ENCODE results near the gene GALNT17. TPM values are rescaled to one million over a fixed set of nuclear protein-coding genes. Genes with fewer than 3 reads are reported as not detected.

The GALNT17 gene
- total RNA-seq, 2 experiments from 2014 or later = not detected

DNA sequence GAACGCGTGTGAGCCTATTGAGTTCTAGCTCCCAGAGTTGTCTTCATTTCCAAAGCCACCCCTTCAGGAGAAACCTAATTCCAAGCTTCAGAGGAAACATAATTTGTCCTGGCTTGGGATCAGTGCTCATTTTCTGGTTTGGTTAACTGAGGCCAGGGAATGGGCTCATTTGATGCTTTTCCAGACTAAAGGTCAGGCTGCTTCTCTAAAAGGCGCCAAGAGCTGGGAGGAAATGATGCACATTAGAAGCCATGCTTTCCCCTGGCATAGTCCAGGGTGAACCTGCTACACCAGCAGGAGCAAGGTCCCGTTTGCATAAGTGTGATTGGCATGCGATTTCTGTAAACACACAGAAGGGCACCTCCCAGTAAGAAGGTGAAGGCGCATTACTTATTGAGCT, 435.0 kb downstream of the GALNT17 start:
- H3K9me3 Mint-ChIP-seq = peaks cover 4% of the 10 kb centered on the region
- CTCF ChIA-PET = interaction anchor here (0.8 kb wide), 1 partner anchor 18 kb away, joined by 3 read pairs; no protein-coding TSS in a partner anchor
- H3K27ac Mint-ChIP-seq = no peak overlapping the region
- Histone ChIP-seq H3K9me3 (ENCODE audit: control insufficient read depth in 1 of 2, insufficient read depth in 1 of 2, low read length in 2 of 2) (peaks cover 0 to 9% of the 10 kb centered on the region in 2 experiments), H3K36me3 (ENCODE audit: insufficient read depth, low read length) (no peaks in the 10 kb centered on the region), H3K4me3 (ENCODE audit: low read length) (no peak overlapping the region), H3K4me1 (ENCODE audit: insufficient read depth, low read length) (no peaks in the 10 kb centered on the region), H3K27ac (ENCODE audit: low read depth in 1 of 2, low read length in 2 of 2) (no peak overlapping the region), H3K27me3 (ENCODE audit: control insufficient read depth in 1 of 2, insufficient read depth in 2 of 2, low read length in 2 of 2) (no peaks in the 10 kb centered on the region)
- H3K27me3 Mint-ChIP-seq = no peaks in the 10 kb centered on the region
- no peak for TF ChIP-seq CTCF (IDR thresholded peaks at IDR 0.05)
- ATAC-seq (ENCODE audit: poor library complexity) = no peak
- no peak overlapping the region for H3K4me3 Mint-ChIP-seq
- POLR2A ChIA-PET = no interaction called here
- intact Hi-C loops (cut with DNase I, micrococcal nuclease) = no loop called here
- no peaks in the 10 kb centered on the region for H3K36me3 Mint-ChIP-seq (ENCODE audit: low read depth)
- H3K4me1 Mint-ChIP-seq (ENCODE audit: low read depth) = no peaks in the 10 kb centered on the region
- no peak for DNase-seq

DNA sequence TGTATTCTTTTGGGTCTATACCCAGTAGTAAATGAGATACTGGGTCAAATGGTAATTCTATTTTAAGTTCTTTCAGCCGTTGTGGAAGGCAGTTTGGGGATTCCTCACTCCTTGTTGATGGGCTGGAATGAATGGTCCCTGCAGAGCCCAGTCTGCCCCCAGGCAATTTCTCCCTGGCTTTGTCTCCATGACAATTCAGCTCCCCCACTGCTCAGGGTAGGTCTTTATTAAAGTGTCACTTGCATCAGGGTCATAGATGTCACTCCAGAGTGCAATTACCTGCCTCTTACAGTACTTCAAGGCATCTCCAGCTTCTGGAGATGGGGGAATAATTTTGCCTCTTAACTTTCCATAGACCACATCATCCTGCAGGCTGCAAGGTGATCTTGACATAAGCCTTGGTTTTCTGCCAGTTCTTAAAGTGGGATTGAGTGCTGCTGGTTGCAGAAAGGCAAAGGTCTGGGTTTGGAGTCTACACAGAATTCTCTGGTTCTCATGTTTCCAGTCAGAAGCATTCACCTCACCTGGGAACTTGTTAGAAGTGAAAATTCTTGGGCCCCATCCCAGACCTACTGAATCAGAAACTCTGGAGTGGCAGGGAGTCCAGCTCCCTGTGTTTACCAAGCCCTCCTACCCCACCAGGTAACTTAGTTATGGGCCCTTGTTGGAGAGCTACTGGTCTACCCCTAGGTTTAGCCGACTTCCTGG, 442.4 kb downstream of the GALNT17 start:
- Mint-ChIP-seq H3K4me3 (no peak overlapping the region), H3K36me3 (ENCODE audit: low read depth) (no peaks in the 10 kb centered on the region), H3K4me1 (ENCODE audit: low read depth) (no peaks in the 10 kb centered on the region), H3K27ac (no peak overlapping the region), H3K27me3 (no peaks in the 10 kb centered on the region), H3K9me3 (peaks cover 11% of the 10 kb centered on the region)
- no peaks in the 10 kb centered on the region for H3K36me3 ChIP-seq (ENCODE audit: insufficient read depth, low read length)
- H3K4me3 ChIP-seq (ENCODE audit: low read length) = no peak overlapping the region
- no peaks in the 10 kb centered on the region for H3K27me3 ChIP-seq (ENCODE audit: control insufficient read depth in 1 of 2, insufficient read depth in 2 of 2, low read length in 2 of 2)
- ChIA-PET CTCF (no interaction called here), POLR2A (no interaction called here)
- ATAC-seq (ENCODE audit: poor library complexity) = no peak
- H3K27ac ChIP-seq (ENCODE audit: low read depth in 1 of 2, low read length in 2 of 2) = no peak overlapping the region
- no peak for TF ChIP-seq CTCF (IDR thresholded peaks at IDR 0.05)
- H3K9me3 ChIP-seq (ENCODE audit: control insufficient read depth in 1 of 2, insufficient read depth in 1 of 2, low read length in 2 of 2) = peaks cover 0 to 12% of the 10 kb centered on the region in 2 experiments
- no peak for DNase-seq
- no peaks in the 10 kb centered on the region for H3K4me1 ChIP-seq (ENCODE audit: insufficient read depth, low read length)
- intact Hi-C loops (cut with DNase I, micrococcal nuclease) = no loop called here

- intact Hi-C loops (cut with DNase I, micrococcal nuclease) = no loop called here
- Mint-ChIP-seq H3K4me1 (ENCODE audit: low read depth) (no peaks in the 10 kb centered on the region), H3K27me3 (no peaks in the 10 kb centered on the region), H3K27ac (no peak overlapping the region), H3K9me3 (peaks cover 6% of the 10 kb centered on the region), H3K36me3 (ENCODE audit: low read depth) (no peaks in the 10 kb centered on the region), H3K4me3 (no peak overlapping the region)
- DNase-seq (no peak), ATAC-seq (ENCODE audit: poor library complexity) (no peak)
- H3K9me3 ChIP-seq (ENCODE audit: control insufficient read depth in 1 of 2, insufficient read depth in 1 of 2, low read length in 2 of 2) = peaks cover 0 to 17% of the 10 kb centered on the region in 2 experiments
- ChIA-PET POLR2A (no interaction called here), CTCF (no interaction called here)
- H3K36me3 ChIP-seq (ENCODE audit: insufficient read depth, low read length) = no peaks in the 10 kb centered on the region
- TF ChIP-seq CTCF (IDR thresholded peaks at IDR 0.05) = no peak
- H3K27me3 ChIP-seq (ENCODE audit: control insufficient read depth in 1 of 2, insufficient read depth in 2 of 2, low read length in 2 of 2) = no peaks in the 10 kb centered on the region
- H3K27ac ChIP-seq (ENCODE audit: low read depth in 1 of 2, low read length in 2 of 2) = no peak overlapping the region
- no peak overlapping the region for H3K4me3 ChIP-seq (ENCODE audit: low read length)
- no peaks in the 10 kb centered on the region for H3K4me1 ChIP-seq (ENCODE audit: insufficient read depth, low read length)
These were observed 448.1 kb downstream of the GALNT17 start for GRCh38 chr7:71580027-71580426.
